Ovary (tissue), 10 donors: ENCODE results near the gene TMEM59. TPM values are rescaled to one million over a fixed set of nuclear protein-coding genes. Genes with fewer than 3 reads are reported as not detected.

ENCODE experiments used
- DNase-seq, 5 donors: peaks; one replicate each; pipeline ENCODE4 v3.0.0-alpha.2; 2019 to 2020
- H3K27ac ChIP-seq, 2 donors: fragments of 200-600 bp; one replicate each; pipeline versions ENCODE4 v1.5.1 to v1.8.0; 2019 to 2022
- H3K27me3 ChIP-seq: fragments of 200-600 bp; one replicate; pipeline ENCODE4 v1.8.0; 2022
- H3K36me3 ChIP-seq: fragments of 200-600 bp; sonication (generic); one replicate; pipeline ENCODE4 v1.5.1; 2019
- H3K4me1 ChIP-seq: one replicate; pipeline ENCODE4 v1.8.1; 2013; ENCODE audit warnings: mild to moderate bottlenecking, moderate library complexity; ENCODE audit not compliant: insufficient read depth
- H3K4me3 ChIP-seq: fragments of 200-600 bp; sonication (generic); one replicate; pipeline ENCODE4 v1.5.1; 2017
- H3K9me3 ChIP-seq, 2 donors: fragments of 200-600 bp in 1 of 2; sonication (generic) in 1 of 2; one replicate each; pipeline versions ENCODE4 v1.5.1 to v1.8.1; 2013 to 2019; ENCODE audit warnings: mild to moderate bottlenecking in 1 of 2, moderate library complexity in 1 of 2
- CTCF ChIP-seq, 3 donors: fragments of 450-650 bp in 2 of 3; fragments of 200-600 bp in 1 of 3; IDR thresholded peaks; one replicate each; pipeline versions ENCODE4 v1.5.1 to v1.8.0; 2016 to 2022; ENCODE audit warnings: antibody characterized with exemption in 3 of 3, mild to moderate bottlenecking in 1 of 3
- EP300 ChIP-seq: sonication (generic); formaldehyde crosslinking; IDR thresholded peaks from one replicate; pipeline ENCODE4 v1.6.1; 2017; ENCODE audit warnings: antibody characterized with exemption
- POLR2A ChIP-seq: fragments of 450-650 bp; IDR thresholded peaks from one replicate; pipeline ENCODE4 v1.6.1; 2017; ENCODE audit warnings: antibody characterized with exemption, mild to moderate bottlenecking, moderate library complexity
- WGBS, 3 donors: extraction: QIAGEN DNeasy Blood & Tissue Kit in 1 of 3; methylation state at CpG; one replicate each; pipeline versions ENCODE4 v1.1.5 to v1.1.7; 2013 to 2017; 5-methylcytosine and 5-hydroxymethylcytosine counted together
- intact Hi-C, 4 donors: fragments of 100-400 bp; cut with DNase I; formaldehyde crosslinking; loops; one replicate each; pipeline versions ENCODE4 v1.11.0 to v1.15.1; 2022 to 2023
- long read RNA-seq, 3 donors: library from polyadenylated mRNA in 2 of 3; unstranded in 2 of 3; transcript quantifications; one replicate each; pipeline ENCODE4 v2.0.0 and lab custom pipeline, GENCODE V29; 2021 to 2026
- polyA plus RNA-seq, 2 donors: library from polyadenylated mRNA; stranded (reverse); fragments of 200-250 nt in 1 of 2; fragments of 350-450 nt in 1 of 2; fragmentation: Illumina TruSeq in 1 of 2; extraction: RNeasy Lipid Tissue Mini Kit (QIAGEN cat#74804) in 1 of 2; gene quantifications; one replicate each; pipeline ENCODE4 v1.2.3, GENCODE V29; 2013 to 2014
- total RNA-seq, 7 donors: library from RNA; depleted of rRNA in 2 of 7; stranded (reverse); fragments of >200 nt in 2 of 7; fragmentation: NEBNext Ultra II Directional in 3 of 7; extraction: Animal tissue kit (Norgen Biotek cat#: 25700) in 3 of 7; gene quantifications; one replicate each; pipeline versions ENCODE4 v1.1.0 to v1.2.4, GENCODE V29; 2016 to 2023
- donor health status: DM: no; HTN: no; CAD: no; lungs with moderate emphysema.
- donor health status: DM: no; HTN: no; CAD: no.
- donor health status: Bipolar disorder and iron deficiency.
- donor health status: DM: yes; HTN: yes; CAD: no.
- donor health status: DM: no; HTN: no; CAD: no.
- donor health status: DM: yes; HTN: yes; CAD: no.

The TMEM59 gene
- total RNA-seq (100 to 1,000 TPM; 165 to 337 (median 268) TPM), polyA plus RNA-seq (100 to 1,000 TPM; 267 to 406 TPM)
- long read RNA-seq, donor 1, full-length matches to known transcripts, result 582 of 860 reads
- long read RNA-seq, donor 1, partial matches to known transcripts, result 1 of 860 reads
- long read RNA-seq, donor 1, other reads (novel, unspliced or antisense), result 277 of 860 reads
- long read RNA-seq, donor 2, full-length matches to known transcripts, result 76 of 99 reads
- long read RNA-seq, donor 2, partial matches to known transcripts, result 0 of 99 reads
- long read RNA-seq, donor 2, other reads (novel, unspliced or antisense), result 23 of 99 reads
- long read RNA-seq, donor 3, full-length matches to known transcripts, result 173 of 255 reads
- long read RNA-seq, donor 3, partial matches to known transcripts, result 0 of 255 reads
- long read RNA-seq, donor 3, other reads (novel, unspliced or antisense), result 82 of 255 reads

GRCh38 chr1:54052934-54053744 lies at the start of gene TMEM59, which contains the start of gene TCEANC2:
Gene TMEM59 (minus strand): TSS chr1:54053204. CDS start chr1:54053188, 16 bp downstream.
Gene TCEANC2 (plus strand): TSS chr1:54053608. CDS start chr1:54054423, 815 bp downstream.
- Histone ChIP-seq H3K4me3 (peak within 1 kb of the TSS; percentile 77), H3K4me1 (peaks cover 4% of the 10 kb centered on the region), H3K9me3 (no peaks in the 10 kb centered on the region), H3K36me3 (no peaks in the 10 kb centered on the region), H3K27me3 (no peaks in the 10 kb centered on the region), H3K27ac (peak within 1 kb of the TSS; percentile 82 to 84)
- 0% methylated on average over 59 of the region's 59 CpGs for WGBS, 3 donors
- TF ChIP-seq CTCF (IDR thresholded peaks at IDR 0.05) (peak in 1 of 3 donors; percentile 5), POLR2A (peak; percentile 73), EP300 (peak; percentile 18)
- intact Hi-C loops, result loop anchor here in 2 of 4 donors (5.0 to 10.0 kb wide), 2 partner anchors 161 to 178 kb away; partner anchors contain the start of gene DIO1 (in 1 of the 2)
- peak; percentile 94 to 97 (median 95) for DNase-seq

- Histone ChIP-seq H3K9me3 (no peaks in the 10 kb centered on the region), H3K4me1 (no peaks in the 10 kb centered on the region), H3K27me3 (no peaks in the 10 kb centered on the region), H3K36me3 (no peaks in the 10 kb centered on the region), H3K4me3 (no peak overlapping the region), H3K27ac (no peak overlapping the region)
- TF ChIP-seq EP300, result no peak
- 55 to 90% (median 68%) methylated on average over 2 of the region's 2 CpGs for WGBS, 3 donors
- no peak for DNase-seq
- intact Hi-C loops, result no loop called here
Observed at GRCh38 chr1:54100500-54100899, 47.5 kb upstream of the TMEM59 start.

GRCh38 chr1:54099061-54099610 lies 46.1 kb upstream of the TMEM59 start:
- no peak overlapping the region for H3K27ac ChIP-seq
- H3K4me3 ChIP-seq, result no peak overlapping the region
- no peaks in the 10 kb centered on the region for H3K4me1 ChIP-seq
- intact Hi-C loops, result no loop called here
- TF ChIP-seq CTCF (IDR thresholded peaks at IDR 0.05) (no peak), EP300 (no peak), POLR2A (no peak)
- no peak for DNase-seq
- WGBS, 3 donors, result 77 to 83% (median 80%) methylated on average over 6 of the region's 6 CpGs
- no peaks in the 10 kb centered on the region for H3K36me3 ChIP-seq
- no peaks in the 10 kb centered on the region for H3K9me3 ChIP-seq
- no peaks in the 10 kb centered on the region for H3K27me3 ChIP-seq

GRCh38 chr1:54096877-54097240 lies 43.9 kb upstream of the TMEM59 start:
- Histone ChIP-seq H3K27me3 (no peaks in the 10 kb centered on the region), H3K4me1 (no peaks in the 10 kb centered on the region), H3K9me3 (no peaks in the 10 kb centered on the region), H3K4me3 (no peak overlapping the region), H3K27ac (no peak overlapping the region), H3K36me3 (no peaks in the 10 kb centered on the region)
- 66 to 77% (median 75%) methylated on average over 7 of the region's 7 CpGs for WGBS, 3 donors
- TF ChIP-seq CTCF (IDR thresholded peaks at IDR 0.05), result no peak
- no peak for TF ChIP-seq EP300
- no peak for TF ChIP-seq POLR2A
- DNase-seq, result no peak
- intact Hi-C loops, result no loop called here
